Posterior cingulate gyrus (tissue), 11 donors: Measurements from ENCODE around the gene ZNF525.
"Not testable (repeated sequence)": the region's sequence is repeated elsewhere in the genome, so short reads cannot be mapped to it uniquely, and the experiment has no call there.

ENCODE experiments used
- DNase-seq, 10 donors: peaks; one replicate each; pipeline versions ENCODE4 v3.0.0 to v3.0.0-alpha.2; 2020 to 2021; ENCODE audit warnings: mixed read lengths in 3 of 10
- intact Hi-C: fragments of 100-400 bp; cut with DNase I; formaldehyde crosslinking; loops from one replicate; pipeline ENCODE4 v1.15.1; 2023

The ZNF525 gene

GRCh38 chr19:53365134-53365898, at the start of gene ZNF525:
Gene ZNF525 (plus strand): TSS chr19:53365705. CDS start chr19:53372282, 6,577 bp downstream.
- intact Hi-C loops: no loop called here
- peak; percentile 78 to 99 (median 90) for DNase-seq

- peak in 5 of 10 donors; percentile 15 to 86 (median 33) for DNase-seq
- intact Hi-C loops: no loop called here
Measured at GRCh38 chr19:53328967-53329366, 36.5 kb upstream of the ZNF525 start.

DNA sequence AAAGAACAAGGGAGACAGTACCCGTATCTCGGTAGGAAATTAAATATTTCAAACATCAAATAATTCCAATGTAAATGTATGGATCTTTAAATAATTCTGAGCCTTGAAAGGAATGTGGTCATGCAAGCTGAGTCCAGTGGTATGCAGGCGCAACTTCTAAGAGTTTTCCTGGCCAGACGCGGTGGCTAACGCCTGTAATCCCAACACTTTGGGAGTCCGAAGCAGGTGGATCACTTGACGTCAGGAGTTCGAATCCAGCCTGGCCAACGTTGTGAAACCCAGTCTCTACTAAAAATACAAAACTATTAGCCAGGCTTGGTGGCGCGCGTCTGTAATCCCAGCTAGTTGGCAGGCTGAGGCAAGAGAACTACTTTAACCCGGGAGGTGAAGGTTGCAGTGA, 33.0 kb upstream of the ZNF525 start:
- DNase-seq: no peak
- intact Hi-C loops: loop anchor here (10.0 kb wide), 2 partner anchors 62 to 138 kb away; partner anchors contain the start of genes ZNF665 and ZNF765

GRCh38 chr19:53333066-53333462, 32.4 kb upstream of the ZNF525 start:
- intact Hi-C loops: loop anchor here (10.0 kb wide), 2 partner anchors 62 to 138 kb away; partner anchors contain the start of genes ZNF665 and ZNF765
- DNase-seq: peak in 5 of 10 donors; percentile 14 to 86 (median 18)

DNA sequence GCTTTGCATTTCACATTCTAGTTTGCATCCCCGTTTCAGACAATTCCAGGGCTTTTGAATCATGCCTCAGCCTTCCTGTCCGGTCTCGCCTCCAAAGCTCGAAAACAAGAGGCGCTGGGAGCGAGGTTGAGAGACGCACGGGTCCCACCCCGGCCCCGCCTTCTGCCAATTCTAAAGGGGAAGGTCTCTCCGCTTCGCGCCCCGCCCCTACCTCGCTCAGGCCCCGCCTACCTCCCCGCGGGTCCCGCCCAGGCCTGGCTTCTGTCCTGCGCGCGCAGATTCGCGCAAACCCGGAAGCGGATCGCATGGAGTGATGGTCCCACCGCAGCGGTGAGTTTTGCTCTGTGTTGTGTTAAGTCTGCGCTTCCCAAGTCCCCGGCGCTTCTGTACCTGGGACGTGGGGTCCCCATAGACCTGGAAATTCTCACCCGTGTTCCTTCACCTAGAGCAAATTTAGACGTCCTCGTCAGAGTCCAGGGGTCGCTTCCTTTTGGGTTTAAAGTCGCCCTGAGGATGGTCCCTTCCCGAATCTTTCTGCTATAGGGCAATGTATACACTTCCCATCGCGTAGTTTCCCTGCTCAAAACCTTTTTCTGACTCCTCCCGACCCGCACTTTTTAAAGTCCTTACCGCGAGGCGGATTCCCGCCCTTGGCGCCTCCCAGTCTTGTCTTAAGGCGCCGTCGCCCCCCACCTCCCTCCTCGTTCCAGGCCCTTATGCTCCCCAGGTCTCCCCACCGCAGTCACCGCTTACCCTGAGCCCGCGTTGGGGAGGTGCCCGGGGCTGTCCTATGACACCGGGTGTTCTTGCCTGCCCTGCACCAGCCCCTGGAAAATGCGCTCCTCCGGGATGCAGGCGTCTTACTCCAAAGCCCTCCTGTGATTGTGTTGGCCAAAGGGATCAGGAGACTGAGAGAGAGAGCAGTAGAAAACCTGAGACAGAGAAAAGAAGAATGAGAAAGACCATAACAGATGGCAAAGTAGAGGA, 31.7 kb upstream of the ZNF525 start, which contains the start of gene ZNF845:
Gene ZNF845 (plus strand): TSS at position 287 of the 987 bp plus-strand sequence. CDS start 7,559 bp downstream, outside the sequence.
- DNase-seq: peak; percentile 79 to 99 (median 93)
- intact Hi-C loops: loop anchor here (10.0 kb wide), 2 partner anchors 61 to 139 kb away; partner anchors contain the start of genes ZNF665 and ZNF765

GRCh38 chr19:53344403-53344802, 21.1 kb upstream of the ZNF525 start:
- DNase-seq, intact Hi-C loops: not testable (repeated sequence)

- DNase-seq: no peak
- intact Hi-C loops: no loop called here
Measured at GRCh38 chr19:53355739-53356138, 9.8 kb upstream of the ZNF525 start.

DNA sequence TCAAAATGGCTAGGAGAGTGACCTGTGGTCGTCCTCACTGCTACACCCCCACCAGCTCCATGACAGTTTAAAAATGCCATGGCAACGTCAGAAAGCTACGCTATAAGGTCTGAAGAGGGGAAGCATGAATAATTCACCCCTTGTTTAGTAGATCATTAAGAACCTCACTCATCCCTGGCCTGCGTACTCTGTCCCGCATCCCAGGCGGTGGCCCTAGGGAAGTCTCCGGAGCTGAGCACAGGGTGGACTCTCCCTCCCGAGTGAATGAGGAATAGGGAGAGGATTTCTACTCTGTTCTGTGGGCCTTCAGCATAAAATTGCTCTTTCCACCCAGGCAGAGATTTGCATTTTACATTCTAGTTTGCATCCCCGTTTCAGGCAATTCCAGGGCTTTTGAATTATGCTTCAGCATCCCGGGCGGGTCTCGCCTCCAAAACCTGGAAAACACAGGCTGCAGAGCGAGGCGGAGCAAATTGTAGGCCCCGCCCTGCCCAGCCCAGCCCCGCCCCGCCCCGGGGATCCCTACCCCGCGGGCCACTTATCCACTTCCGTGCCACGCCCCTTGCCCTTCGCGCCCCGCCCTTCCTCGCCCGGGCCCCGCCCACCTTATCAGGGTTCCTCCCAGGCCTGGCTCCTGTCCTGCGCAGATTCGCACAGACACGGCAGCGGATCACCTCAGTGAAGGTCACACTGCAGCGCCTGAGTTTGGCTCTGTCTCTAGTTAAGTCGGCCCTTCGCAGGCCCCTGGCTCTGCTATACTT, 7.5 kb upstream of the ZNF525 start:
- DNase-seq: no peak
- intact Hi-C loops: no loop called here

DNA sequence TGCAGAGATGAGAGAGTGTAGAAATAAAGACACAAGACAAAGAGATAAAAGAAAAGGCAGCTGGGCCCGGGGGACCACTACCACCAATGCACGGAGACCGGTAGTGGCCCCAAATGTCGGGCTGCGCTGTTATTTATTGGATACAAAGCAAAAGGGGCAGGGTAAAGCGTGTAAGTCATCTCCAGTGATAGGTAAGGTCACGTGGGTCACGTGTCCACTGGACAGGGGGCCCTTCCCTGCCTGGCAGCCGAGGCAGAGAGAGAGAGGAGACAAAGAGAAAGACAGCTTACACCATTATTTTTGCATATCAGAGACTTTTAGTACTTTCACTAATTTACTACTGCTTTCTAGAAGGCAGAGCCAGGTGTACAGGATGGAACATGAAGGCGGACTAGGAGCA, 5.4 kb upstream of the ZNF525 start:
- intact Hi-C loops: loop anchor here (5.0 kb wide), 1 partner anchor 163 kb away; no protein-coding TSS in a partner anchor
- DNase-seq: not testable (repeated sequence)

DNA sequence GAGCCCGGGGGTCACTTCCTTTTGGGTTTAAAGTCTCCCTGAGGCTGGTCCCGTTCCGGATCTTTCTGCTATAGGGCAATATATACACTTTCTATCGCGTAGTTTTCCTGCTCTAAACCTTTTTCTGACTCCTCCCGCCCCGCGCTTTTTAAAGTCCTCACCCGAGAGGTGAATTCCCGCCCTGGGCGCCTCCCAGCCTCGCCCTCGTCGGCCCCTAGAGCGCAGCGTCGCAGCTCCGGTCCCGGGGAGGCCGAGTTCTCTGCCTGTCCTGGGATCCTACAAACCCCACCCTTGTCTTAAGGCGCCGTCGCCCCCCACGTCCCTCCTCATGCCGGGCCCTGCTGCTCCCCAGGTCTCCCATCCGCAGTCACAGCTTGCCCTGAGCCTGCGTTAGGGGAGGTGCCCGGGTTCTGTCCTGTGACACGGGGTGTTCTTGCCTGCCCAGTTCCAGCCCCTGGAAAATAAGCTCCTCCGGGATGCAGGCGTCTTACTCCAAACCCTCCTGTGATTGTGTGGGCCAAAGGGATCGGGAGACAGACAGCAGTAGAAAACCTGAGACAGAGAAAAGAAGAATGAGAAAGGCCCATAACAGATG, 491 bp downstream of the ZNF525 start:
- intact Hi-C loops: no loop called here
- DNase-seq: peak in 4 of 10 donors; percentile 8 to 70 (median 11)

DNA sequence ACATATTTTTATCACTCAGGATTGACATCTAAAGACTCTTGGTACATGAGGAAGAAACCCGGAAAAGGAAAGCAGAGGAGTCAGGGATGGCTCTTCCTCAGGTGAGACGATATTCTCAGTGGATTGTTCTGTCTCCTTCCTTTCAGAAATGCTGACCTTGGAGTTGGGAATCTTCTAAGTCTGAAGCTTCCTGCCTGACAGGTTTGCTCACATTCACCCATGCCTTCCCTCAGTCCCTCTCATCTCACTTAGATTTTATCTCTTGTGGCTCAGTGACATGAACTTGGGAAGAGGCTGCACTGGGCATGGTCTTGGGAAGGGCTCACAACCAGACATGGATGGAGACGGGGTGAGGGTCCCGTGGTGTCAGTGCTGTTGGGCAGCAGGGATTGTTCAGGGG, 6.7 kb downstream of the ZNF525 start:
- no peak for DNase-seq
- intact Hi-C loops: no loop called here

- no peak for DNase-seq
- intact Hi-C loops: no loop called here
Measured at GRCh38 chr19:53374288-53374687, 8.8 kb downstream of the ZNF525 start.

- no peak for DNase-seq
- intact Hi-C loops: no loop called here
Measured at GRCh38 chr19:53374743-53375142, 9.2 kb downstream of the ZNF525 start.

DNA sequence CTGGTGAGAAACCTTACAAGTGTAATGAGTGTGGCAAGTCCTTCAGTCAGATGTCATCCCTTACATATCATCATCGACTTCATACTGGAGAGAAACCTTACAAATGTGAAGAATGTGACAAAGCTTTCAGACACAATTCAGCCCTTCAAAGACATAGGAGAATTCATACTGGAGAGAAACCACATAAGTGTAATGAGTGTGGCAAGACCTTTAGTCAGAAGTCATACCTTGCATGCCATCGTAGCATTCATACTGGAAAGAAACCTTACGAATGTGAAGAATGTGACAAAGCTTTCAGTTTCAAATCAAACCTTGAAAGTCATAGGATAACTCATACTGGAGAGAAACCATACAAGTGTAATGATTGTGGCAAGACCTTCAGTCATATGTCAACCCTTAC, 15.9 kb downstream of the ZNF525 start:
- intact Hi-C loops: no loop called here
- DNase-seq: no peak

- DNase-seq: no peak
- intact Hi-C loops: no loop called here
Measured at GRCh38 chr19:53388168-53388567, 22.7 kb downstream of the ZNF525 start.

DNA sequence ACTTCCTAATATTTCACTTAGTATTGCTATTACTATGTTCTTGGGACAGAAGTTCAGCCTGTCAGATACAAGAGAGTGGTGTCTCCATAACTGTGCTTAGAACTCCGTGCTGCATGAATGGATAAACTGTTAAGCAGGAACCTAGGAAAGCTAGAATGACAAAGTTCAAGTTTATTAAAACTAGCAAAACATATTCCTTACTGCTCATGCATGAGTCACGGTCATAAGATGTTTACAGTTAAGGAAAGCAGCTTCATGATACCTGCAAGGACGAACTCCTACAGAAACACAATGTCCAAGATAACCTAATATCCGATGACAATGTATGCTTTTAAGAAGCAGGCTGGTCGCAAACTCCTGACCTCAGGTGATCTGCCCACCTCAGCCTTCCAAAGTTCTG, 23.4 kb downstream of the ZNF525 start:
- intact Hi-C loops: no loop called here
- no peak for DNase-seq

- intact Hi-C loops: no loop called here
- DNase-seq: no peak
Measured at GRCh38 chr19:53389571-53389970, 24.1 kb downstream of the ZNF525 start.

GRCh38 chr19:53389978-53390377, 24.5 kb downstream of the ZNF525 start:
- DNase-seq: peak in 5 of 10 donors; percentile 14 to 85 (median 75)
- intact Hi-C loops: loop anchor here (10.0 kb wide), 1 partner anchor 55 kb away; the partner anchor contains the start of gene ZNF845

GRCh38 chr19:53394522-53394973, 29.0 kb downstream of the ZNF525 start:
- peak in 5 of 10 donors; percentile 11 to 86 (median 35) for DNase-seq

More at GRCh38 chr19:53394522-53394973, 29.0 kb downstream of the ZNF525 start:
- intact Hi-C loops: loop anchor here (2.0 to 10.0 kb wide), 2 partner anchors 30 to 60 kb away; partner anchors contain the start of gene ZNF845
